SK-N-SH (cell line): ENCODE measurements around the gene ZC3HAV1L. TPM values are rescaled to one million over a fixed set of nuclear protein-coding genes. Genes with fewer than 3 reads are reported as not detected.
A peak's percentile ranks its signal among the peaks of the same experiment; 100 is the strongest.

Source experiments
- CTCF ChIA-PET: fragments of 300-600, 350-600 bp; formaldehyde crosslinking; extraction: SDS; loops from one replicate; lab custom pipeline; 2021; lab: Yijun Ruan, JAX
- POLR2A ChIA-PET: fragments of 350-600 bp; sonication (Branson Sonifier 250); formaldehyde crosslinking; extraction: SDS; loops from one replicate; lab custom pipeline; 2020; ENCODE audit warnings: antibody characterized with exemption, inconsistent platforms; lab: Yijun Ruan, JAX
- DNase-seq: peaks from one replicate; pipeline ENCODE4 v3.0.0; 2012
- H2AFZ ChIP-seq: fragments of 200-600 bp; sonication (generic); 2 replicates; pipeline ENCODE4 v1.8.1; 2016; ENCODE audit warnings: antibody characterized with exemption, mild to moderate bottlenecking, low read depth
- H3F3A ChIP-seq: fragments of 200-600 bp; sonication (generic); replicated peaks from 2 replicates; pipeline ENCODE3; 2016; ENCODE audit warnings: antibody characterized with exemption, mild to moderate bottlenecking; ENCODE audit not compliant: insufficient read depth
- H3K27ac ChIP-seq, 2 experiments: fragments of 200-500 bp in 1 of 2; fragments of 200-600 bp in 1 of 2; sonication (Bioruptor generic) in 1 of 2; sonication (generic), shearing (Covaris generic) in 1 of 2; 2 replicates each; pipeline versions ENCODE4 v1.5.1 to v1.6.1; 2014 to 2016; ENCODE audit warnings: low read depth in 2 of 2, inconsistent platforms in 1 of 2, low read length in 1 of 2, mild to moderate bottlenecking in 1 of 2, mixed read lengths in 1 of 2
- H3K27me3 ChIP-seq: fragments of 200-600 bp; sonication (generic), shearing (Covaris generic); 2 replicates; pipeline ENCODE4 v1.6.1; 2016; ENCODE audit warnings: mixed run types; ENCODE audit not compliant: insufficient read depth
- H3K36me3 ChIP-seq, 2 experiments: fragments of 200-500 bp in 1 of 2; fragments of 200-600 bp in 1 of 2; sonication (Bioruptor generic) in 1 of 2; sonication (generic) in 1 of 2; replicated peaks in 1 of 2; 2 replicates each; pipeline versions ENCODE3 to v1.5.1; 2014 to 2016; ENCODE audit warnings: low read length in 1 of 2, mild to moderate bottlenecking in 1 of 2; ENCODE audit not compliant: insufficient read depth in 2 of 2, control insufficient read depth in 1 of 2
- H3K4me1 ChIP-seq, 2 experiments: fragments of 200-500 bp in 1 of 2; fragments of 200-600 bp in 1 of 2; sonication (Bioruptor generic) in 1 of 2; sonication (generic), shearing (Covaris generic) in 1 of 2; 2 replicates each; pipeline versions ENCODE4 v1.5.1 to v1.6.1; 2014 to 2016; ENCODE audit warnings: low read depth in 1 of 2, low read length in 1 of 2, mixed run types in 1 of 2; ENCODE audit not compliant: insufficient read depth in 2 of 2, control insufficient read depth in 1 of 2
- H3K4me2 ChIP-seq: fragments of 200-600 bp; sonication (generic), shearing (Covaris generic); 2 replicates; pipeline ENCODE4 v1.6.1; 2017; ENCODE audit warnings: mixed run types
- H3K4me3 ChIP-seq, 2 experiments: fragments of 200-500 bp in 1 of 2; fragments of 200-600 bp in 1 of 2; sonication (Bioruptor generic) in 1 of 2; sonication (generic), shearing (Covaris generic) in 1 of 2; 2 replicates each; pipeline versions ENCODE4 v1.5.1 to v1.8.1; 2014 to 2016; ENCODE audit warnings: low read depth in 2 of 2, inconsistent platforms in 1 of 2, low read length in 1 of 2, mild to moderate bottlenecking in 1 of 2, mixed read lengths in 1 of 2, moderate library complexity in 1 of 2
- H3K79me2 ChIP-seq: fragments of 200-600 bp; sonication (generic); 2 replicates; pipeline ENCODE4 v1.8.1; 2017; ENCODE audit warnings: mild to moderate bottlenecking; ENCODE audit not compliant: insufficient read depth
- H3K9ac ChIP-seq: fragments of 200-600 bp; sonication (generic); 2 replicates; pipeline ENCODE4 v1.6.1; 2017; ENCODE audit warnings: mixed run types
- H3K9me2 ChIP-seq: fragments of 200-600 bp; sonication (generic); 2 replicates; pipeline ENCODE4 v1.6.1; 2017; ENCODE audit warnings: mixed run types
- H3K9me3 ChIP-seq: fragments of 200-600 bp; sonication (generic); 2 replicates; pipeline ENCODE4 v1.6.1; 2017; ENCODE audit warnings: mixed run types, mild to moderate bottlenecking, moderate library complexity
- H4K20me1 ChIP-seq: fragments of 200-600 bp; sonication (generic); 2 replicates; pipeline ENCODE4 v1.6.1; 2017; ENCODE audit warnings: mild to moderate bottlenecking, mixed run types; ENCODE audit not compliant: insufficient read depth
- CHD2 ChIP-seq: fragments of 150-350 bp; IDR thresholded peaks from 2 replicates; pipeline ENCODE4 v1.6.1; 2018; ENCODE audit warnings: low read length; ENCODE audit not compliant: partially characterized antibody
- CTCF ChIP-seq: fragments of 200-600 bp; sonication (generic); IDR thresholded peaks from 2 replicates; pipeline ENCODE4 v1.6.1; 2017; ENCODE audit warnings: antibody characterized with exemption, mild to moderate bottlenecking, moderate library complexity
- EZH2phosphoT487 ChIP-seq: fragments of 200-600 bp; sonication (generic); IDR thresholded peaks from 2 replicates; pipeline ENCODE4 v1.6.1; 2017; ENCODE audit warnings: low read depth, mixed run types, mild to moderate bottlenecking, antibody characterized with exemption, moderate library complexity, borderline replicate concordance
- FOSL2 ChIP-seq: IDR thresholded peaks from 2 replicates; pipeline ENCODE4 v1.4.0; 2012; ENCODE audit warnings: low read depth, mild to moderate bottlenecking, moderate library complexity, borderline replicate concordance
- FOXJ3 ChIP-seq: sonication (generic); formaldehyde crosslinking; IDR thresholded peaks from 2 replicates; pipeline ENCODE4 v1.5.1; 2020; ENCODE audit warnings: mild to moderate bottlenecking, missing genetic modification reagents
- GABPA ChIP-seq: IDR thresholded peaks from 2 replicates; pipeline ENCODE4 v1.4.0; 2012; ENCODE audit warnings: low read depth, mild to moderate bottlenecking
- GATA2 ChIP-seq: sonication (generic); formaldehyde crosslinking; IDR thresholded peaks from 2 replicates; pipeline ENCODE4 v1.5.0; 2020; ENCODE audit warnings: mild to moderate bottlenecking, missing genetic modification reagents
- IRF3 ChIP-seq: fragments of 150-350 bp; IDR thresholded peaks from 2 replicates; pipeline ENCODE4 v1.6.1; 2016; ENCODE audit warnings: mild to moderate bottlenecking, low read depth, low read length
- JUND ChIP-seq: IDR thresholded peaks from 2 replicates; pipeline ENCODE4 v1.4.0; 2012
- MAX ChIP-seq: IDR thresholded peaks from 2 replicates; pipeline ENCODE4 v1.4.0; 2012; ENCODE audit warnings: low read depth
- MXI1 ChIP-seq: IDR thresholded peaks from 2 replicates; pipeline ENCODE4 v1.6.1; 2012; ENCODE audit warnings: mild to moderate bottlenecking, low read depth, low read length, improper control_type of control experiment
- NFIC ChIP-seq: IDR thresholded peaks from 2 replicates; pipeline ENCODE4 v1.4.0; 2012; ENCODE audit warnings: borderline replicate concordance
- POLR2AphosphoS5 ChIP-seq: IDR thresholded peaks from 2 replicates; pipeline ENCODE4 v1.6.1; 2012; ENCODE audit warnings: low read depth, low read length
- RCOR1 ChIP-seq: fragments of 150-350 bp; IDR thresholded peaks from 2 replicates; pipeline ENCODE4 v1.6.1; 2017; ENCODE audit warnings: antibody characterized with exemption, low read length
- REST ChIP-seq: IDR thresholded peaks from 2 replicates; pipeline ENCODE4 v1.6.1; 2012; ENCODE audit warnings: mild to moderate bottlenecking, low read depth, low read length, moderate library complexity
- RXRA ChIP-seq: IDR thresholded peaks from 2 replicates; pipeline ENCODE4 v1.4.0; 2012; ENCODE audit warnings: low read depth, mild to moderate bottlenecking, borderline replicate concordance
- SIN3A ChIP-seq: IDR thresholded peaks from 2 replicates; pipeline ENCODE4 v1.6.1; 2012; ENCODE audit warnings: low read depth, mild to moderate bottlenecking, low read length, moderate library complexity, borderline replicate concordance
- SMC3 ChIP-seq: IDR thresholded peaks from 2 replicates; pipeline ENCODE4 v1.6.1; 2012; ENCODE audit warnings: low read depth, low read length, improper control_type of control experiment
- TAF1 ChIP-seq: IDR thresholded peaks from 2 replicates; pipeline ENCODE4 v1.6.1; 2012; ENCODE audit warnings: low read depth, mild to moderate bottlenecking, low read length, moderate library complexity, borderline replicate concordance
- USF1 ChIP-seq: IDR thresholded peaks from 2 replicates; pipeline ENCODE4 v1.4.0; 2012; ENCODE audit warnings: low read depth, borderline replicate concordance
- USF2 ChIP-seq: fragments of 150-350 bp; IDR thresholded peaks from 2 replicates; pipeline ENCODE4 v1.6.1; 2017; ENCODE audit warnings: antibody characterized with exemption, low read length, low read depth, borderline replicate concordance
- WGBS: methylation state at CpG from one replicate; pipeline ENCODE4 v1.1.6; 2017; ENCODE audit warnings: low lambda C conversion rate; 5-methylcytosine and 5-hydroxymethylcytosine counted together
- polyA plus RNA-seq, 3 experiments: library from polyadenylated mRNA; depleted of rRNA; stranded (reverse); fragments of >200 nt; gene quantifications; 2 replicates each; pipeline ENCODE4 v1.2.3, GENCODE V29; 2012

Gene ZC3HAV1L
- polyA plus RNA-seq, 1 of the 3 experiments (the other 2 are of a cell fraction) = 9.7 TPM

GRCh38 chr7:139035586-139036353 is at the start of gene ZC3HAV1L (continued):
- TF ChIP-seq SMC3 (no peak), MAX (peak; percentile 90), USF2 (no peak), NFIC (no peak; the same call in 1 of the 2 replicates)
- TF ChIP-seq, all 33 proteins: peak for 9

GRCh38 chr7:139084709-139085108 is 48.9 kb upstream of the ZC3HAV1L start:
- POLR2A ChIA-PET = no interaction called here
- no peaks in the 10 kb centered on the region for H3K9me2 ChIP-seq
- no peaks in the 10 kb centered on the region for H3F3A ChIP-seq
- H3K4me3 ChIP-seq = no peak overlapping the region
- no peaks in the 10 kb centered on the region for H3K27me3 ChIP-seq
- H3K9ac ChIP-seq = no peak overlapping the region
- no peak overlapping the region for H2AFZ ChIP-seq
- H3K36me3 ChIP-seq = peaks cover 60 to 69% of the 10 kb centered on the region in 2 experiments
- H3K79me2 ChIP-seq = no peaks in the 10 kb centered on the region
- no peak overlapping the region for H3K27ac ChIP-seq
- H3K4me2 ChIP-seq = no peak overlapping the region
- CTCF ChIA-PET = interaction anchor here (1.0 to 5.3 kb wide), 5 partner anchors 9 to 305 kb away, joined by 3 to 46 read pairs (median 4); no protein-coding TSS in a partner anchor
- H4K20me1 ChIP-seq = no peaks in the 10 kb centered on the region
- TF ChIP-seq CHD2 (no peak), NFIC (no peak), SIN3A (no peak), RXRA (no peak), EZH2phosphoT487 (no peak), REST (no peak), MXI1 (no peak), USF1 (no peak), JUND (no peak), TAF1 (no peak), MAX (no peak), FOSL2 (no peak), IRF3 (no peak), POLR2AphosphoS5 (no peak), GATA2 (CRISPR knock-in tag) (no peak), GABPA (no peak), RCOR1 (no peak), CTCF (no peak), FOXJ3 (no peak)
- DNase-seq = no peak
- no peaks in the 10 kb centered on the region for H3K4me1 ChIP-seq
- WGBS = 89% methylated on average over 5 of the region's 5 CpGs
- no peaks in the 10 kb centered on the region for H3K9me3 ChIP-seq
